Heart right ventricle (tissue), 16 donors: ENCODE results near the gene ARPIN. TPM values are rescaled to one million over a fixed set of nuclear protein-coding genes. Genes with fewer than 3 reads are reported as not detected.

ENCODE experiments used
- ATAC-seq, 8 donors: fragments of 200-7000 bp; cut with Tn5 transposase; one replicate each; pipeline ENCODE4 v1.9.1; 2020; ENCODE audit warnings: mild to moderate bottlenecking in 8 of 8, moderate library complexity in 8 of 8, moderate number of reproducible peaks in 1 of 8
- DNase-seq, 2 donors: peaks; one replicate each; pipeline ENCODE4 v3.0.0-alpha.2; 2020
- H3K27ac ChIP-seq, 10 donors: fragments of 200-600 bp; sonication (generic) in 2 of 10; one replicate each; pipeline versions ENCODE4 v1.5.0 to v1.8.0; 2020 to 2022; ENCODE audit warnings: mild to moderate bottlenecking in 3 of 10
- H3K27me3 ChIP-seq, 7 donors: fragments of 200-600 bp; one replicate each; pipeline ENCODE4 v1.8.0; 2021 to 2022; ENCODE audit warnings: mild to moderate bottlenecking in 2 of 7
- H3K36me3 ChIP-seq, 9 donors: fragments of 200-600 bp; sonication (generic) in 1 of 9; one replicate each; pipeline versions ENCODE4 v1.5.0 to v1.8.0; 2020 to 2022; ENCODE audit warnings: mild to moderate bottlenecking in 2 of 9
- H3K4me1 ChIP-seq, 9 donors: fragments of 200-600 bp; sonication (generic) in 1 of 9; one replicate each; pipeline versions ENCODE4 v1.5.0 to v1.8.0; 2020 to 2022; ENCODE audit warnings: mild to moderate bottlenecking in 4 of 9
- H3K4me3 ChIP-seq, 10 donors: fragments of 200-600 bp; sonication (generic) in 2 of 10; one replicate each; pipeline versions ENCODE4 v1.5.0 to v1.8.0; 2020 to 2022; ENCODE audit warnings: mild to moderate bottlenecking in 7 of 10, moderate library complexity in 2 of 10
- H3K9me3 ChIP-seq, 11 donors: fragments of 200-600 bp in 10 of 11; sonication (generic) in 2 of 11; one replicate each; pipeline versions ENCODE4 v1.5.0 to v1.8.0; 2013 to 2022; ENCODE audit warnings: mild to moderate bottlenecking in 2 of 11, control low read depth in 1 of 11, moderate library complexity in 1 of 11
- CTCF ChIP-seq, 9 donors: fragments of 200-600 bp; sonication (generic) in 2 of 9; IDR thresholded peaks; one replicate each; pipeline versions ENCODE4 v1.5.0 to v1.8.0; 2021 to 2022; ENCODE audit warnings: antibody characterized with exemption in 9 of 9, mild to moderate bottlenecking in 5 of 9, moderate library complexity in 1 of 9
- WGBS, 2 donors: extraction: QIAGEN DNeasy Blood & Tissue Kit; methylation state at CpG; one replicate each; pipeline ENCODE4 v1.1.7; 2013; ENCODE audit warnings: inconsistent platforms in 1 of 2; 5-methylcytosine and 5-hydroxymethylcytosine counted together
- intact Hi-C, 10 donors: fragments of 100-400 bp; cut with DNase I; formaldehyde crosslinking; loops; one replicate each; pipeline versions ENCODE4 v1.11.1 to v1.14.2; 2022
- polyA plus RNA-seq, 2 donors: library from polyadenylated mRNA; stranded (reverse); fragments of 200-250 nt; gene quantifications; one replicate each; pipeline ENCODE4 v1.2.3, GENCODE V29; 2013
- total RNA-seq, 10 donors: library from RNA; stranded (reverse); fragmentation: NEBNext Ultra II Directional in 3 of 10; extraction: Animal tissue kit (Norgen Biotek cat#: 25700) in 3 of 10; gene quantifications; one replicate each; pipeline versions ENCODE4 v1.2.1 to v1.2.4, GENCODE V29; 2021 to 2023
- donor health status: Arrhythmogenic right ventricular cardiomyopathy.
- donor health status: ischemic (EF 13 %, LVEDD 7.1; RV severe dilation, severe dysfunction).
- donor health status: healthy with polysubstance abuse.
- donor health status: DM: no; HTN: yes; CAD: no.
- donor health status: DM: no; HTN: no; CAD: no.
- donor health status: ischemic (EF 25% LVEDD 6.9; RV normal size, moderate dysfunction).
- donor health status: ischemic (EF 25% LVEDD 5.7; RV mildly dilated, moderate dysfunction).
- donor health status: healthy.
- donor health status: DM: yes; HTN: yes; CAD: no.
- donor health status: Ischemic cardiomyopathy.
- donor health status: ischemic (EF 35%, LVEDD 5.7; RV mildly dilated, moderate dysfunction).
- donor health status: nonischemic (EF 11% LVEDD 7.7; RV severe dilation, severe dysfunction).
- donor health status: DM: yes; HTN: yes; CAD: no.
- donor health status: PGD.
- donor health status: ischemic (EF 29% LVEDD 5.4; RV normal size, mild dysfunction).
- donor health status: nonischemic (EF 23%, LVEDD 6.1; RV moderate dilation, normal function).

The ARPIN gene
- total and polyA plus RNA-seq, 12 donors, result 4.6 to 12.8 (median 11.0) TPM

GRCh38 chr15:89928421-89928820 lies 15.7 kb upstream of the ARPIN start:
- intact Hi-C loops, result no loop called here
- no peak for TF ChIP-seq CTCF (IDR thresholded peaks at IDR 0.05)
- no peak overlapping the region for H3K4me3 ChIP-seq
- no peak for DNase-seq
- H3K4me1 ChIP-seq, result no peaks in the 10 kb centered on the region
- H3K9me3 ChIP-seq, result no peaks in the 10 kb centered on the region
- peaks cover 0 to 7% (median 0%) of the 10 kb centered on the region in 7 donors for H3K27me3 ChIP-seq
- 79 to 82% methylated on average over 4 of the region's 4 CpGs for WGBS, 2 donors
- no peaks in the 10 kb centered on the region for H3K36me3 ChIP-seq
- ATAC-seq, result no peak
- H3K27ac ChIP-seq, result no peak overlapping the region

GRCh38 chr15:89926158-89926557 lies 13.4 kb upstream of the ARPIN start:
- Histone ChIP-seq H3K4me3 (no peak overlapping the region), H3K36me3 (no peaks in the 10 kb centered on the region), H3K4me1 (no peaks in the 10 kb centered on the region), H3K27ac (no peak overlapping the region), H3K9me3 (no peaks in the 10 kb centered on the region), H3K27me3 (peaks cover 0 to 7% (median 0%) of the 10 kb centered on the region in 7 donors)
- intact Hi-C loops, result no loop called here
- TF ChIP-seq CTCF (IDR thresholded peaks at IDR 0.05), result no peak
- ATAC-seq (no peak), DNase-seq (no peak)
- 60 to 62% methylated on average over 2 of the region's 2 CpGs for WGBS, 2 donors

GRCh38 chr15:89917442-89918101 lies 4.8 kb upstream of the ARPIN start:
- no peak for ATAC-seq
- Histone ChIP-seq H3K9me3 (no peaks in the 10 kb centered on the region), H3K4me3 (no peak overlapping the region), H3K27me3 (peaks cover 0 to 9% (median 0%) of the 10 kb centered on the region in 7 donors), H3K36me3 (no peaks in the 10 kb centered on the region), H3K4me1 (peaks cover 0 to 8% (median 6%) of the 10 kb centered on the region in 9 donors), H3K27ac (no peak overlapping the region)
- intact Hi-C loops, result loop anchor here in 1 of 10 donors (10.0 kb wide), 1 partner anchor 87 kb away; the partner anchor contains the start of gene ZNF710
- DNase-seq, result no peak
- no peak for TF ChIP-seq CTCF (IDR thresholded peaks at IDR 0.05)
- 79 to 81% methylated on average over 4 of the region's 4 CpGs for WGBS, 2 donors

GRCh38 chr15:89916660-89917059 lies 3.9 kb upstream of the ARPIN start:
- no peak for TF ChIP-seq CTCF (IDR thresholded peaks at IDR 0.05)
- Histone ChIP-seq H3K27me3 (peaks cover 0 to 9% (median 0%) of the 10 kb centered on the region in 7 donors), H3K9me3 (no peaks in the 10 kb centered on the region), H3K27ac (no peak overlapping the region), H3K4me3 (no peak overlapping the region), H3K4me1 (peaks cover 4 to 14% (median 11%) of the 10 kb centered on the region in 9 donors), H3K36me3 (no peaks in the 10 kb centered on the region)
- no peak for DNase-seq
- intact Hi-C loops, result loop anchor here in 1 of 10 donors (10.0 kb wide), 1 partner anchor 88 kb away; the partner anchor contains the start of gene ZNF710
- 68% methylated on average over 3 of the region's 3 CpGs for WGBS, 2 donors
- ATAC-seq, result no peak
